ENCODE measurements around the gene SPEN.
"Not testable (repeated sequence)": the region's sequence is repeated elsewhere in the genome, so short reads cannot be mapped to it uniquely, and the experiment has no call there.

SPEN gene

GRCh38 chr1:15834406-15835204 lies 12.9 kb upstream of the SPEN start:
- peak; percentile 84 for DNase-seq (ENCODE audit: low spot score)

GRCh38 chr1:15835205-15835740 lies 12.2 kb upstream of the SPEN start:
- no peak for DNase-seq (ENCODE audit: low spot score)

DNA sequence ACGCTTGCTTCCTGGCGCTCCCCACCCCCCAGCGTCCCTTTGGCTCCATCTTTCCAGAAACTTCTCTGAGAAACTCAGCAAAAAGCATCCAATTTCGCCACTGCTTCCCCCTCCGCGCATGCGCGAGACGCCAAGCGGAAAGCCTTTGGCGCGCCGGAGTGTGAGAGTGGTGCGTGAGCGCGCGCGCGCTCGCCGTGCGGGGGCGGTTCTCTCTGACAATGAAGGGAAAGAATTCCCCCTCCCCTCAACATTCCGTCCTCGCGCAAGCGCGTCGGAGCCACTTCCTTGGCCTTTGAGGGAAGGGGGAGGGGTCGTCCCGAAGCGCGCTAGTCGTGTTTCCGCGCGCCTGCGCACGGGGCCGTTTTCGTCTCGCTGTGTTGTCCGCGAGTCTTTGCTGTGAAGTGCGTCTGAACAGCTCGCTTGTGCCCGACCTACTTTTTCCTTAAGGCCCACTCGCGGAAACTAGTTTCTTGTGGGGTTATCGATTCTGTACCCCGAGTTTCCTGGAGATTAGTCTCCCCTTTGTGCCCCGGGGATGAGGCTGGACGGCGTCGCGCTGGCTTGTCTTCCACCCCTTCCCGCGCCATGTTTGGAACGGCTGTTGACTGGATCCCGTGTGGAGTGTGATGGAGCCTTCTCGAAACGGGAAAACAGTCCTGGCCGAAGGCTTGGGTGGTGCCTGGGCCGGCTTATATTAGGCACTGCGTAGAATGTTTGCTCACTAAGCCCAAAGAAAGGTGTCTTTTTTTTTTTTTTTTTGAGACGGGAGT lies 11.6 kb upstream of the SPEN start:
- DNase-seq (ENCODE audit: low spot score) = peak; percentile 95

- DNase-seq (ENCODE audit: low spot score) = not testable (repeated sequence)
Measured at GRCh38 chr1:15836511-15836771, 11.1 kb upstream of the SPEN start.

DNA sequence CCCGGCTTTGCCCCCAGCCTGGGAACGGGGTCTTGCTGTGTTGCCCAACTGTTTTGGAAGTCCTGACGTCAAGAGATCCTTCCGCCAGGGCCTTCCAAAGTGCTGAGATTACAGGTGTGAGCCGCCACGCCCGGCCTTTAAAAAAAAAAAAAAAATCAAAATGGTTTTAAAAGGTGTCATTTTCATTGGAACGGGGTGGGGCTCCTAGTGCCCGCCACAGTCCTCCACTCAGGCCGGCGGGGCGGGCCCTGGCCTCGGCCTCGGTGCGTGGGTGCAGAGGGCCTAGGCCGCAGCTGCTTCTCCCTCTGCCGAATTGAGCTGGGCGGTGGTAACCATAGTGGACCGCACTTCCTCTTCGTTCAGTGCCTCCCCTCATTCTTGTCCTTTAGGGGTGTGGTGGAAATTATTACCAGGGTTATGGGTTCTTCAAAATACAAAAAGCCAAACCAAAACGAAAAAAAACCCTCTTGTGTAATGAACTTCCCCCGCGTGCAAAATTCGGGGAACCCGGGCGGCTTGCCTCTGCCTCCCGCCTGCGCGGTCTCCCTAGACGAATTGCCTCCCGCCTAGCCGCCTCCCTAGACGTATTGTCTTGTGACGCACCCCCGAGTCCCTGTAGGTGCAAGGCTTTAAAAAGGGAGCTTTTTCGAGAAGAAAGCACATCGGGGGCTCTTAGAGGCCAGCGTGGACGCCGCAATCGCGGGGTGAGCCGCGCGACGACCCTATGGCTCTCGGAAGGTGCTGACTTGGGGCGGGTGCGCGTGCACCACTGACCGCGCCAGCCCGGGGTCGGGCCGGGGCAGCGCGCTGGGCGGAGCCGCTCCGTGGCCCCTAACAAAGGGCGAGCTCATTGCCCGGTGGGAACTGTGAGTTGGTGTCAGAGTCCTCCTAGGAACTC lies 10.5 kb upstream of the SPEN start:
- DNase-seq (ENCODE audit: low spot score) = no peak

DNA sequence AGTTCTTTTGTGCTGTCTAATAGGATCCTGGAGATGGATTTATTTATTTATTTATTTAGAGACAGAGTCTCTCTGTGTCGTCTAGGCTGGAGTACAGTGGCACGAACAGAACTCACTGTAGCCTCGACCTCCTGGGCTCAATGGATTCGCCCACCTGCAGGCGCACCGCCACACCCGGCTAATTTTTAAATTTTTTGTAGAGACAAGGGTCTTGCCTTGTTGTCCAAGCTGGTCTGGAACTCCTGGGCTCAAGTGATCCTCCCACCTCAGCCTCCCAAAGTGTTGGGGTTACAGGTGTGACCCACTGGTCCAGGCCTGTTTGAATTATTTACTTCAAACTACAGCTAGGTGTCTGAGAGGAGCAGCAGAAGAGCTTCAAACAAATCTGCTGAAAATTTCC lies 9.6 kb upstream of the SPEN start:
- DNase-seq (ENCODE audit: low spot score) = no peak

DNA sequence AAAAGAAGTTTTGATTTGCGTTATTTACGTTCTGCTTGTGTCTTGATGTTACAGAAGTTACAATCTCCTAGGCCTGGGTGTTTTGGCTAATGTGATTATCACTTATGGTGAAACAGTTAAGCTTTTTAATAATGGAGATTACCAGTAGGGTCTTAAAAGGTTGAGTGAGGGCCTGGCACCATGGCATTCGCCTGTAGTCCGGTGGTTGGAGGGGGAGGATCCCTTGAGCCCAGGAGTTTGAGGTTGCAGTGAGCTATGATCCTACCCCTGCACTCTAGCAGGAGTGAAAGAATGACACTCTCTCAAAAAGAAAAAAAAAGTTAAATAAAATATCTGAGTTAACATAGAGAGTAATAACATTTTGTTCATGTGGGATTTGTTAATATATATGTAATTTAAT lies 8.8 kb upstream of the SPEN start:
- no peak for DNase-seq (ENCODE audit: low spot score)

DNA sequence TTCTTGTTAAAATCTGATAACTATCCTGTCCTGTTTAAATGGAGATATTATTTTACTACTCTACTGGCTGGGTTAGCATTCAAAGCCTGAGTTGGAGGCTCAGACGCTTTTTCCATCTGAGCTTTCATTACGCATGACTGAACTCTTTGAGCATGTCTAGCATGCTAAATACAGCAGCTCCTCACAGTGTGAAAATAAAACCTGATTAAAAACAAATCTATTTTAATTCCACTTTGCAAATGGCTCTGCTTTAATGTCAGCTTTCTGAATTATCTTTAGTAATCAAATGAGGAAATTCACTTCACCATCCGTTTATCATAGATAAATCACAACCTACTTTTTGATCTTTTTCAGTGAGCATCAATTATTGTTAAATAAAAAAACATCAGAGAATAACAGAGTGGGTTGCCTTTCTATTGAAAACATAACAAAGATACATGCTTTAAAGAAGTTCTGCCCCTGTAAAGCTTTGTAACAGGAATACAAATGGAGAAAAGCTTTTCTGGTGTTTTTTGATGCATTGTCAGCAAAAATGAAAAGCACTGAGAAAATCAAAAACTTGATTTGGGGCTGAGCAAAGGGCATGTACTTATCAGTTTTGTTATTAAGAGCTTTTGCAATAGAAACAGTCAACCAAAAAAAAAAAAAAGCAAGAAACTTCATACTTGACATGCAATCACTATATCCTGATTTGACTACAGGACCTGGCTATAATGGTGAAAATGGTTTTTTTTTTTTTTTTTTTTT lies 3.5 kb upstream of the SPEN start:
- DNase-seq (ENCODE audit: low spot score) = no peak

DNA sequence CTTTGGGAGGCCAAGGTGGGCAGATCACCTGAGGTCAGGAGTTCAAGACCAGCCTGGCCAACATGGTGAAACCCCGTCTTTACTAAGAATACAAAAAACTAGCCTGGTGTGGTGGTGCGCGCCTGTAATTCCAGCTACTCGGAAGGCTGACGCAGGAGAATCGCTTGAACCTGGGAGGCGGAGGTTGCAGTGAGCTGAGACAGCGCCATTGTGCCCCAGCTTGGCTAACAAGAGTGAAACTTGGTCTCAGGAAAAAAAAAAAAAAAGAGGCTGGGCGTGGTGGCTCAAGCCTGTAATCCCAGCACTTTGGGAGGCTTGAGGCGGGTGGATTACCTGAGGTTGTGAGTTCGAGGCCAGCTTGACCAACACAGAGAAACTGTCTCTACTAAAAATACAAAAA lies 1.5 kb upstream of the SPEN start:
- DNase-seq (ENCODE audit: low spot score) = not testable (repeated sequence)

DNA sequence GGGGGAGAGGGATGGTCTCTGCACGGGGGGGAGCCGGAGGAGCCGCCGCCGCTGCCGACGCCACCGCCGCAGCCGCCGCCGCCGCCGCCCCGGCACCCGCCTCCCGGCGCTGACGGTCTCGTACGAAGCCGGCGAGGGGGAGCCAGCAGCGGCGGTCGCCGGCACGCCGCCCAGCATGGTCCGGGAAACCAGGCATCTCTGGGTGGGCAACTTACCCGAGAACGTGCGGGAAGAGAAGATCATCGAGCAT lies 311 bp downstream of the SPEN start:
- DNase-seq (ENCODE audit: low spot score) = no peak

DNA sequence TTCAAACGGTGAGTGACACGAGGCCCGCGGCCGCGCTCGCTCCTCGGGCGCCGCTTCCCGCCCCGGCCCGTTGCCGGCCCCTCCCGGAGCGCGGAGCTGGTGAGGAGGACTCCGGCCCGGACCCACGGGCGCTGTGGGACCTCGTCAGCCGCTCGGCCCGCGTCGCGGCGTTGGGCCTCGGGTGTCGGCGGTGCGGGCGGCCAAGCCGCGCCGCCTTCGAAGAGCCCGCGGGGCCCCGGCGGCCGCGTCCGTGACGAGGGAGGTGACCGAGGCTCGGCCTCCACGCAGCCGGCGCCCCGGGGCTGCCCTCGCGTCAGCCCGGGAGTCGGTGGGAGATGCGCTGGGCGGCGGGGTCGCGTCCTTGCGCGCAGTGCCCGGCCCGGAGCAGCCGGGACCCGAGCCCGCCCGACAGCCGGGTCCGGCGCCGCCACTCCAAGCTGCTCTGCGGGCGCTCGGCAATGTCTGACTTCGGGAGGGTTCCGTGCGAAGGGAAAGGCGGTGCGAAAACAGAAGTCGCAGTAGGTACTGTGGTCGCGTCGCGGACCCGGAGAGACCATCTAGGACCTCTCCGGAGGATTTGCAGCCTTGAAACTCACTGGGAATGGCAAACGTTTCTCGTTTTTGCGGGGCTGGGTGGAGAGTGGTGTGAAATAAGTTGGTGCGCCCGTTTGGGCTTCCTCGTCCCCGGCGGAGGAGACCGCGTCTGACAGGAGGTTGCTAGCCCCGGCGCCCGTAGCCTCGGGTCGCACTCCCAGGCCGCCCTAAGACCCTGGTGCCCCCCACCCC lies 829 bp downstream of the SPEN start:
- peak; percentile 66 for DNase-seq (ENCODE audit: low spot score)

GRCh38 chr1:15848929-15849774 lies 1.6 kb downstream of the SPEN start:
- DNase-seq (ENCODE audit: low spot score) = peak; percentile 80

- DNase-seq (ENCODE audit: low spot score) = peak; percentile 59
Measured at GRCh38 chr1:15849775-15850324, 2.3 kb downstream of the SPEN start.

- DNase-seq (ENCODE audit: low spot score) = no peak
Measured at GRCh38 chr1:15850471-15851001, 3.0 kb downstream of the SPEN start.

DNA sequence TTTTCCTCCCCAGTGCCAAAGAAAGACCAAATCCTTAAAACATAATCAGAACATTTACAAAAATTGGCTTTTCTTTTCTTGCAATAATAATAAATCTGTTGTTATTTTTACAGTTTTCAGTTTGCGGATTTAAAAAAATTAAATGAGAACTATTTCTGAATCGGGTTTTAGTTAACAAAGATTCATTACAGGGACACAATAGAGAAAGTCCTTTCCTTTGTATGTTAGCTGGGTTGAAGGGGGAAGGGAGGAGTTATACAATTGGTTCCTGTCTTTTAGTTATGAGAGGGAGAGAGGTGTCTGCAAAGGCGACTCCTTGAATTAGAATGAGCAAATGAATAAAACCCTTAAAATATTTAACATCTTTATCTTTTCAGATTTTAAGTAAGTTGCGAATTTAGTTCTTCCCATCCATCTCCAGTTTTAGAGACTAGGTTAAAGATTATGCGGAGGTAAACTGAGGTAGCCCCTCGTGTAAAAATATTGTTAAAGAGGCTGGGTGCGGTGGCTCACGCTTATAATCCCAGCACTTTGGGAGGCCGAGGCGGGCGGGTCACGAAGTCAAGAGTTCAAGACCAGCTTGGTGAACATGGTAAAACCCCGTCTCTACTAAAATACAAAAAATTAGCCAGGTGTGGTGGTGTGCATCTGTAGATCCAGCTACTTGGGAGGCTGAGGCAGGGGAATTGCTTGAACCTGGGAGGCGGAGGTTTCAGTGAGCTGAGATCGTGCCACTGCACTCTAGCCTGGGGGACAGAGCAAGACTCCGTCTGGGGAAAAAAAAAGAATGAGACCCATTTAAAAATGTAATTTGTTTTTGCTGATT lies 3.9 kb downstream of the SPEN start:
- DNase-seq (ENCODE audit: low spot score) = no peak

- no peak for DNase-seq (ENCODE audit: low spot score)
Measured at GRCh38 chr1:15852036-15852827, 4.7 kb downstream of the SPEN start.

GRCh38 chr1:15852828-15853302 lies 5.4 kb downstream of the SPEN start:
- no peak for DNase-seq (ENCODE audit: low spot score)

GRCh38 chr1:15856888-15857287 lies 9.4 kb downstream of the SPEN start:
- DNase-seq (ENCODE audit: low spot score) = no peak

Data from hematopoietic multipotent progenitor cell treated with erythropoietin and hydrocortisone succinate and interleukin-3 and kit ligand, for 17 days (in vitro differentiated cells).